H9 (cell line): Measurements from ENCODE around the gene CLTCL1. TPM values are rescaled to one million over a fixed set of nuclear protein-coding genes. Genes with fewer than 3 reads are reported as not detected.

Experiments
- DNase-seq: peaks from one replicate; pipeline ENCODE4 v3.0.0-alpha.2; 2017
- H2AFZ ChIP-seq: one replicate; pipeline ENCODE4 v1.6.1; 2013; ENCODE audit warnings: mild to moderate bottlenecking, low read length, control low read depth, moderate library complexity
- H2AK5ac ChIP-seq: 2 replicates; pipeline ENCODE4 v1.6.1; 2013; ENCODE audit warnings: low read length, control low read depth, mixed read lengths; ENCODE audit not compliant: insufficient read length
- H2BK120ac ChIP-seq: one replicate; pipeline ENCODE4 v1.6.1; 2013; ENCODE audit warnings: low read depth, mild to moderate bottlenecking, low read length, control low read depth, inconsistent platforms; ENCODE audit not compliant: poor library complexity, severe bottlenecking
- H2BK12ac ChIP-seq: 2 replicates; pipeline ENCODE4 v1.6.1; 2013; ENCODE audit warnings: low read length, control low read depth, mixed read lengths, low read depth; ENCODE audit not compliant: insufficient read length
- H2BK15ac ChIP-seq: 2 replicates; pipeline ENCODE4 v1.6.1; 2013; ENCODE audit warnings: low read depth, low read length, control low read depth
- H2BK20ac ChIP-seq: one replicate; pipeline ENCODE4 v1.6.1; 2013; ENCODE audit warnings: low read depth, mild to moderate bottlenecking, low read length, control low read depth, inconsistent platforms; ENCODE audit not compliant: poor library complexity, severe bottlenecking
- H2BK5ac ChIP-seq: 2 replicates; pipeline ENCODE4 v1.6.1; 2013; ENCODE audit warnings: low read length, control low read depth, mixed read lengths; ENCODE audit not compliant: insufficient read length
- H3K14ac ChIP-seq: 2 replicates; pipeline ENCODE4 v1.6.1; 2013; ENCODE audit warnings: low read length, control low read depth; ENCODE audit not compliant: insufficient read depth
- H3K18ac ChIP-seq: 2 replicates; pipeline ENCODE4 v1.6.1; 2013; ENCODE audit warnings: low read depth, mild to moderate bottlenecking, mixed read lengths, low read length, control low read depth; ENCODE audit not compliant: insufficient read length
- H3K23ac ChIP-seq: 2 replicates; pipeline ENCODE4 v1.6.1; 2013; ENCODE audit warnings: low read length, control low read depth, mixed read lengths, low read depth; ENCODE audit not compliant: insufficient read length
- H3K23me2 ChIP-seq: 2 replicates; pipeline ENCODE4 v1.6.1; 2013; ENCODE audit warnings: low read depth, mild to moderate bottlenecking, mixed read lengths, low read length, control low read depth; ENCODE audit not compliant: insufficient read length, poor library complexity, severe bottlenecking
- H3K27ac ChIP-seq: 2 replicates; pipeline ENCODE4 v1.5.1; 2013; ENCODE audit warnings: low read length, control low read depth, mixed read lengths, low read depth; ENCODE audit not compliant: insufficient read length
- H3K27me3 ChIP-seq: 2 replicates; pipeline ENCODE4 v1.6.1; 2013; ENCODE audit warnings: low read length, control low read depth, inconsistent platforms; ENCODE audit not compliant: insufficient read depth
- H3K4ac ChIP-seq: 2 replicates; pipeline ENCODE4 v1.6.1; 2013; ENCODE audit warnings: low read depth, mild to moderate bottlenecking, control low read depth, inconsistent platforms, low read length, moderate library complexity
- H3K4me1 ChIP-seq: 2 replicates; pipeline ENCODE4 v1.6.1; 2013; ENCODE audit warnings: low read length, control low read depth, inconsistent platforms; ENCODE audit not compliant: insufficient read depth
- H3K4me2 ChIP-seq: 2 replicates; pipeline ENCODE4 v1.6.1; 2013; ENCODE audit warnings: low read length, control low read depth, mixed read lengths; ENCODE audit not compliant: insufficient read length, insufficient read depth
- H3K56ac ChIP-seq: 2 replicates; pipeline ENCODE4 v1.6.1; 2013; ENCODE audit warnings: low read depth, mild to moderate bottlenecking, mixed read lengths, low read length, control low read depth; ENCODE audit not compliant: insufficient read length
- H3K79me1 ChIP-seq: 2 replicates; pipeline ENCODE4 v1.6.1; 2013; ENCODE audit warnings: low read depth, mild to moderate bottlenecking, moderate library complexity, low read length, control low read depth, inconsistent platforms; ENCODE audit not compliant: insufficient read depth, poor library complexity, severe bottlenecking
- H3K79me2 ChIP-seq: 2 replicates; pipeline ENCODE4 v1.6.1; 2013; ENCODE audit warnings: low read length, control low read depth, inconsistent platforms; ENCODE audit not compliant: insufficient read depth
- H3K9ac ChIP-seq: 2 replicates; pipeline ENCODE4 v1.6.1; 2013; ENCODE audit warnings: low read length, control low read depth, mixed read lengths; ENCODE audit not compliant: insufficient read length; ENCODE audit errors: extremely low read depth
- H3K9me3 ChIP-seq: one replicate; pipeline ENCODE4 v1.6.1; 2013; ENCODE audit warnings: low read depth, low read length, inconsistent platforms; ENCODE audit not compliant: control insufficient read depth
- H3T11ph ChIP-seq: one replicate; pipeline ENCODE4 v1.6.1; 2013; ENCODE audit warnings: mild to moderate bottlenecking, low read length, control low read depth, inconsistent platforms
- H4K20me1 ChIP-seq: one replicate; pipeline ENCODE4 v1.6.1; 2013; ENCODE audit not compliant: control insufficient read depth, insufficient read length, insufficient read depth
- H4K5ac ChIP-seq: 2 replicates; pipeline ENCODE4 v1.6.1; 2013; ENCODE audit warnings: low read depth, mild to moderate bottlenecking, mixed read lengths, low read length, control low read depth; ENCODE audit not compliant: insufficient read length
- H4K8ac ChIP-seq: replicated peaks from 2 replicates; pipeline ENCODE4 v1.6.1; 2013; ENCODE audit warnings: low read length, control low read depth, mixed read lengths, low read depth; ENCODE audit not compliant: insufficient read length
- H4K91ac ChIP-seq: 2 replicates; pipeline ENCODE4 v1.6.1; 2013; ENCODE audit warnings: low read depth, mild to moderate bottlenecking, moderate library complexity, mixed read lengths, low read length, control low read depth; ENCODE audit not compliant: insufficient read length
- H3K27ac Mint-ChIP-seq, 3 experiments: 2 replicates in 2 of 3; 3 replicates in 1 of 3; pipeline ENCODE4 v1.8.0; 2020 to 2021; ENCODE audit warnings: mixed read lengths in 3 of 3, mild to moderate bottlenecking in 1 of 3, moderate library complexity in 1 of 3
- H3K27me3 Mint-ChIP-seq: 2 replicates; pipeline ENCODE4 v1.8.0; 2021; ENCODE audit warnings: low read depth, mild to moderate bottlenecking, moderate library complexity, mixed read lengths
- H3K36me3 Mint-ChIP-seq, 3 experiments: 2 replicates in 2 of 3; 3 replicates in 1 of 3; pipeline ENCODE4 v1.8.0; 2020 to 2021; ENCODE audit warnings: low read depth in 3 of 3, mixed read lengths in 3 of 3; ENCODE audit not compliant: insufficient read depth in 1 of 3
- H3K4me1 Mint-ChIP-seq, 2 experiments: 2 replicates each; pipeline ENCODE4 v1.8.0; 2020; ENCODE audit warnings: mixed read lengths in 2 of 2
- H3K4me3 Mint-ChIP-seq, 2 experiments: 2 replicates in 1 of 2; 3 replicates in 1 of 2; pipeline ENCODE4 v1.8.0; 2020 to 2021; ENCODE audit warnings: mild to moderate bottlenecking in 2 of 2, mixed read lengths in 2 of 2, moderate library complexity in 1 of 2
- H3K9me3 Mint-ChIP-seq, 2 experiments: 2 replicates in 1 of 2; 3 replicates in 1 of 2; pipeline ENCODE4 v1.8.0; 2020; ENCODE audit warnings: mild to moderate bottlenecking in 2 of 2, mixed read lengths in 2 of 2, moderate library complexity in 1 of 2
- WGBS: extraction: QIAGEN DNeasy Blood & Tissue Kit; methylation state at CpG from one replicate; pipeline ENCODE4 v1.1.7; 2013; ENCODE audit warnings: missing lambda C conversion rate, low lambda C conversion rate, mixed read lengths; ENCODE audit not compliant: insufficient read length; ENCODE audit errors: extremely low coverage; 5-methylcytosine and 5-hydroxymethylcytosine counted together
- total RNA-seq: library from RNA; stranded (reverse); gene quantifications from 2 replicates; pipeline ENCODE4 v1.2.1, GENCODE V29; 2021
- TF ChIP-seq, protein P1 (sequence below): fragments of 200-600 bp; sonication (generic); conservative IDR thresholded peaks from 3 replicates; pipeline ENCODE4 v1.8.0; 2021; ENCODE audit warnings: antibody characterized with exemption, mild to moderate bottlenecking

Gene CLTCL1
- total RNA-seq, 1 experiment from 2014 or later: 11.1 TPM

DNA sequence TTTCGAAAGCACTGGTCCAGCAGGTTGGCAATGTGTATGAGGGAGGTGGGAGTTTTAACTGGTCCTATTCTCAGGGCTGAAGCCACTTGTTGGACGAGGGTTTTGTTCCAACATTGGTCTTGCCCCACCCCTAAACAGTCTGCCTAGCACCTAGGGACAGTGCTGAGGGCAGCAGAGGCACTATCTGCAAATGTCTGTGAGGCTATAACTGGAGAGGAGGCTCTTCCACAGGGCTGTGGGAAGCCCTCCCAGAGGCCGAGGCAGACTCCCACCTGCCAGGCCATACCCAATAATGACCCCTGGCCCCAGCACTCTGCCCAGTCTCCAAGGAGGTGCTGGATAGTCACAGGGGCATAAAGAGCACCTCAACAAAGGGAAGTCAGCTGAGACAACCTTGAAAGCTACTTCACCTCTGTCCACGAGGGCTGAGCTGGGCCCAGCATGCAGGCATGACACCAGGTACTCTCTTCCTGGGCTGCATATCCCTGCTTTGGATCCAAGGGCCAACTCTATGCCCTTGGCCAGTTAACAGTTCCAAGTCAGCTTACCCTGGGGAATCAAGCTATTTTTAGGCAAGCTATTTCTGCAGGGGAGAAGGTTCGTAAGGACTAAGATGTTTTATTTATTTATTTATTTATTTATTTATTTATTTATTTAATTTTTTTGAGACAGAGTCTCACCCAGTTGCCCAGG lies 72.8 kb downstream of the CLTCL1 start:
- no peaks in the 10 kb centered on the region for H4K20me1 ChIP-seq
- no peaks in the 10 kb centered on the region for H3K79me2 ChIP-seq
- no peak overlapping the region for H3K56ac ChIP-seq
- no peak overlapping the region for H3K23ac ChIP-seq
- no peak overlapping the region for H3K4me2 ChIP-seq
- no peak overlapping the region for H4K5ac ChIP-seq
- peaks cover 7% of the 10 kb centered on the region; the same call in 1 of the 2 replicates for H3K4me1 ChIP-seq
- H3K18ac ChIP-seq: no peak overlapping the region
- H4K8ac ChIP-seq: no peak overlapping the region
- no peak overlapping the region for H3K14ac ChIP-seq
- no peaks in the 10 kb centered on the region for H3K27me3 Mint-ChIP-seq
- H3K79me1 ChIP-seq: no peaks in the 10 kb centered on the region
- WGBS: no CpG with 5 or more reads among the region's 5 CpGs
- H3T11ph ChIP-seq: no peak overlapping the region
- no peak overlapping the region for H3K9ac ChIP-seq
- no peaks in the 10 kb centered on the region for H3K9me3 ChIP-seq
- H3K4me3 Mint-ChIP-seq: no peak overlapping the region
- no peak overlapping the region for H2BK120ac ChIP-seq
- H3K23me2 ChIP-seq: no peaks in the 10 kb centered on the region
- no peak overlapping the region for H2BK5ac ChIP-seq
- H3K27me3 ChIP-seq: no peaks in the 10 kb centered on the region
- H3K36me3 Mint-ChIP-seq: peaks cover 27 to 44% (median 34%) of the 10 kb centered on the region in 3 experiments
- no peak overlapping the region for H2BK15ac ChIP-seq
- DNase-seq: no peak
- H3K27ac ChIP-seq: no peak overlapping the region
- H3K4me1 Mint-ChIP-seq: peaks cover 36 to 37% of the 10 kb centered on the region in 2 experiments
- no peak overlapping the region for H2BK20ac ChIP-seq
- no peaks in the 10 kb centered on the region for H3K9me3 Mint-ChIP-seq
- peak overlapping the region in 2 of 3 experiments; percentile 35 to 72; a peak in 4 of 7 replicates for H3K27ac Mint-ChIP-seq
- no peak overlapping the region for H4K91ac ChIP-seq
- H2AK5ac ChIP-seq: no peak overlapping the region
- no peak overlapping the region for H2BK12ac ChIP-seq
- H3K4ac ChIP-seq: no peak overlapping the region
- TF ChIP-seq, protein P1, sequence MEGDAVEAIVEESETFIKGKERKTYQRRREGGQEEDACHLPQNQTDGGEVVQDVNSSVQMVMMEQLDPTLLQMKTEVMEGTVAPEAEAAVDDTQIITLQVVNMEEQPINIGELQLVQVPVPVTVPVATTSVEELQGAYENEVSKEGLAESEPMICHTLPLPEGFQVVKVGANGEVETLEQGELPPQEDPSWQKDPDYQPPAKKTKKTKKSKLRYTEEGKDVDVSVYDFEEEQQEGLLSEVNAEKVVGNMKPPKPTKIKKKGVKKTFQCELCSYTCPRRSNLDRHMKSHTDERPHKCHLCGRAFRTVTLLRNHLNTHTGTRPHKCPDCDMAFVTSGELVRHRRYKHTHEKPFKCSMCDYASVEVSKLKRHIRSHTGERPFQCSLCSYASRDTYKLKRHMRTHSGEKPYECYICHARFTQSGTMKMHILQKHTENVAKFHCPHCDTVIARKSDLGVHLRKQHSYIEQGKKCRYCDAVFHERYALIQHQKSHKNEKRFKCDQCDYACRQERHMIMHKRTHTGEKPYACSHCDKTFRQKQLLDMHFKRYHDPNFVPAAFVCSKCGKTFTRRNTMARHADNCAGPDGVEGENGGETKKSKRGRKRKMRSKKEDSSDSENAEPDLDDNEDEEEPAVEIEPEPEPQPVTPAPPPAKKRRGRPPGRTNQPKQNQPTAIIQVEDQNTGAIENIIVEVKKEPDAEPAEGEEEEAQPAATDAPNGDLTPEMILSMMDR: no peak
- no peak overlapping the region for H2AFZ ChIP-seq
